K562 (cell line): ENCODE data around the gene PTPRG. TPM values are rescaled to one million over a fixed set of nuclear protein-coding genes. Genes with fewer than 3 reads are reported as not detected.

ENCODE experiments used
- ATAC-seq: fragments of 200-7000 bp; cut with Tn5 transposase; 3 replicates; pipeline ENCODE4 v1.9.1; 2020; ENCODE audit warnings: moderate library complexity
- BruUV-seq: library from RNA; stranded (reverse); fragments of 400-500 nt; replicated peaks from 2 replicates; lab custom pipeline; 2021; lab: Mats Ljungman, UMichigan
- CTCF ChIA-PET: fragments of 300-600 bp; formaldehyde crosslinking; extraction: SDS; loops from one replicate; lab custom pipeline; 2021; ENCODE audit warnings: low intra/inter-chr PET ratio; lab: Yijun Ruan, JAX
- POLR2A ChIA-PET: fragments of 300-600, 350-650 bp; sonication (Branson Sonifier 250); formaldehyde crosslinking; extraction: SDS; loops from one replicate; lab custom pipeline; 2021; ENCODE audit warnings: antibody characterized with exemption, inconsistent platforms; lab: Yijun Ruan, JAX
- DNase-seq, 4 experiments: peaks; one replicate each; pipeline versions ENCODE4 v3.0.0 to v3.0.0-alpha.2; 2011 to 2018; ENCODE audit warnings: low spot score in 3 of 4, mixed read lengths in 3 of 4; ENCODE audit errors: extremely low read depth in 1 of 4
- FAIRE-seq: peaks from 2 replicates; lab custom pipeline; 2011; peaks lifted over from hg19 to GRCh38; lab: Jason Lieb, UNC
- H2AFZ ChIP-seq: 2 replicates; pipeline ENCODE4 v1.6.0; 2011; ENCODE audit warnings: low read depth, low read length, control low read depth, inconsistent platforms
- H3K27ac ChIP-seq: fragments of 200-600 bp; 3 replicates; pipeline ENCODE4 v1.8.0; 2011; ENCODE audit warnings: low read depth, mild to moderate bottlenecking, control low read depth, inconsistent platforms, low read length, moderate library complexity, mixed read lengths; ENCODE audit errors: extremely low read depth
- H3K27me3 ChIP-seq, 2 experiments: fragments of 300-600 bp in 1 of 2; 2 replicates in 1 of 2; 3 replicates in 1 of 2; pipeline versions ENCODE4 v1.6.0 to v1.8.0; 2011; ENCODE audit warnings: inconsistent platforms in 2 of 2, low read length in 2 of 2, mild to moderate bottlenecking in 1 of 2, mixed read lengths in 1 of 2, moderate library complexity in 1 of 2; ENCODE audit not compliant: control insufficient read depth in 2 of 2, insufficient read depth in 2 of 2
- H3K36me3 ChIP-seq: fragments of 300-600 bp; 3 replicates; pipeline ENCODE4 v1.8.0; 2011; ENCODE audit warnings: mild to moderate bottlenecking, low read length, inconsistent platforms; ENCODE audit not compliant: control insufficient read depth, insufficient read depth
- H3K4me1 ChIP-seq, 2 experiments: fragments of 200-600 bp in 1 of 2; replicated peaks in 1 of 2; 2 replicates in 1 of 2; 3 replicates in 1 of 2; pipeline versions ENCODE4 v1.5.1 to v1.8.0; 2011; ENCODE audit warnings: inconsistent platforms in 2 of 2, low read length in 2 of 2, mild to moderate bottlenecking in 1 of 2, mixed read lengths in 1 of 2, moderate library complexity in 1 of 2; ENCODE audit not compliant: control insufficient read depth in 2 of 2, insufficient read depth in 2 of 2
- H3K4me2 ChIP-seq: 2 replicates; pipeline ENCODE4 v1.6.1; 2011; ENCODE audit warnings: low read length, control low read depth, inconsistent platforms, mixed read lengths; ENCODE audit not compliant: insufficient read depth
- H3K4me3 ChIP-seq: fragments of 200-600 bp; sonication (generic), shearing (Covaris generic); 2 replicates; pipeline ENCODE4 v1.5.1; 2016; ENCODE audit warnings: control low read depth, inconsistent platforms
- H3K79me2 ChIP-seq: fragments of 200-600 bp; 3 replicates; pipeline ENCODE4 v1.8.0; 2011; ENCODE audit warnings: low read length, inconsistent platforms; ENCODE audit not compliant: control insufficient read depth, insufficient read depth
- H3K9ac ChIP-seq, 2 experiments: 2 replicates each; pipeline versions ENCODE4 v1.6.0 to v1.6.1; 2011; ENCODE audit warnings: low read depth in 2 of 2, low read length in 2 of 2, control low read depth in 1 of 2, inconsistent platforms in 1 of 2, mild to moderate bottlenecking in 1 of 2, mixed read lengths in 1 of 2; ENCODE audit not compliant: insufficient read depth in 1 of 2
- H3K9me1 ChIP-seq: one replicate; pipeline ENCODE4 v1.6.0; 2011; ENCODE audit warnings: inconsistent platforms, mild to moderate bottlenecking, low read length, moderate library complexity; ENCODE audit not compliant: control insufficient read depth, insufficient read depth
- H3K9me3 ChIP-seq: replicated peaks from 2 replicates; pipeline ENCODE4 v1.5.1; 2011; ENCODE audit warnings: low read depth, low read length, inconsistent platforms; ENCODE audit not compliant: control insufficient read depth, insufficient read depth
- H4K20me1 ChIP-seq: replicated peaks from 2 replicates; pipeline ENCODE4 v1.6.1; 2011; ENCODE audit warnings: low read length, inconsistent platforms, mixed read lengths; ENCODE audit not compliant: control insufficient read depth, insufficient read depth
- CREBBP ChIP-seq: IDR thresholded peaks from one replicate; pipeline ENCODE4 v1.6.1; 2012; ENCODE audit warnings: low read depth, mild to moderate bottlenecking, control low read depth, inconsistent platforms, low read length
- POLR2AphosphoS5 ChIP-seq: IDR thresholded peaks from 2 replicates; pipeline ENCODE4 v1.6.1; 2011; ENCODE audit warnings: mild to moderate bottlenecking, low read depth, low read length, moderate library complexity; ENCODE audit not compliant: control insufficient read depth, insufficient read depth
- SRSF3 ChIP-seq: fragments of 200-400 bp; formaldehyde crosslinking; IDR thresholded peaks from 2 replicates; pipeline ENCODE4 v1.6.1; 2016; ENCODE audit warnings: mild to moderate bottlenecking, low read length, moderate library complexity; ENCODE audit not compliant: insufficient read depth
- ZNF146 ChIP-seq: IDR thresholded peaks from one replicate; pipeline ENCODE4 v1.6.1; 2018; ENCODE audit warnings: missing compliant biosample characterization; ENCODE audit not compliant: unreplicated experiment
- ZNF766 ChIP-seq: fragments of 200-800 bp; sonication (Bioruptor generic); conservative IDR thresholded peaks from 2 replicates; pipeline ENCODE4 v1.6.1; 2016; ENCODE audit warnings: missing genetic modification characterization, missing compliant biosample characterization
- WGBS: fragments of 100-300 bp; shearing (Covaris generic); methylation state at CpG from one replicate; pipeline ENCODE4 v1.1.6; 2016; ENCODE audit warnings: low coverage, mixed read lengths; ENCODE audit not compliant: insufficient coverage; ENCODE audit errors: missing lambda C conversion rate; 5-methylcytosine and 5-hydroxymethylcytosine counted together
- in situ Hi-C: fragments of 300-500 bp; cut with MboI; formaldehyde crosslinking; loops from 4 replicates; pipeline ENCODE4 v1.15.0; 2018; ENCODE audit warnings: inconsistent platforms, mixed read lengths
- intact Hi-C: fragments of 100-400 bp; cut with micrococcal nuclease; formaldehyde crosslinking; loops from 2 replicates; pipeline ENCODE4 v1.14.2; 2022
- polyA plus RNA-seq, 8 experiments: library from polyadenylated mRNA; depleted of rRNA in 4 of 8; stranded (reverse) in 5 of 8; unstranded in 3 of 8; fragments of >200 nt; fragmentation: Nextera tagmentation in 2 of 8; fragmentation: Illumina TruSeq in 1 of 8; extraction: Ambion mirVana in 2 of 8; extraction: Trizol in 1 of 8; gene quantifications; 2 replicates each; pipeline versions ENCODE4 v1.2.1 to v1.2.3, GENCODE V29; 2011 to 2014; ENCODE audit warnings: inconsistent platforms in 1 of 8, missing spikeins in 1 of 8
- total RNA-seq, 7 experiments: library from RNA; depleted of rRNA in 6 of 7; stranded (reverse); fragments of >200 nt in 6 of 7; fragmentation: Illumina TruSeq in 2 of 7; extraction: Trizol in 2 of 7; gene quantifications; 2 replicates each; pipeline versions ENCODE4 v1.2.1 to v1.2.3, GENCODE V29; 2011 to 2021; ENCODE audit warnings: low replicate concordance in 1 of 7
- TF ChIP-seq, protein P1 (sequence below): fragments of 250-450 bp; sonication (Bioruptor Pico); IDR thresholded peaks from 2 replicates; pipeline ENCODE4 v1.5.0; 2022; ENCODE audit warnings: mild to moderate bottlenecking

The PTPRG gene
- total and polyA plus RNA-seq, 9 of the 15 experiments (the other 6 are each of a cell fraction or from before 2014, with no cell fraction given) = 0.16 TPM; not detected in 8

DNA sequence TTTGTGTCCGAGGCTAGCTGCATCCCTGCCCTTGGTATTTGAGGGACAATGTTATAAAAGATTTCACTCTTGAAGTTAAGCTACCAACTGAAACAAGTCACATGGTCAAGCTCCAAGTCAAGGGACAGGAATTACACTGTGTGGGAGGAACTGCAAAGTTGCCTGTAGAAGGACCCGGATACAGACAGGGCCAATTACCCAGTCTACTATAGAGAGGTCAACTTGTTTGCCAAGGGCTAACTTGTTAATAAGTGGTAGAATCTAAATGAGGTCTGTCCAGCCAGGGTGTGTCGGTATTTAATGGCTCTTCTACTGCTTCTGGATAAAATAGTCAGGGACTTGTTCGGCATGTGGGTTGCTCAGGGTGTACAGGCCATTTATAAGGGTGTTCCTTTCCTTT lies 55.7 kb downstream of the PTPRG start:
- POLR2A ChIA-PET = no interaction called here

More for the DNA sequence above, 55.7 kb downstream of the PTPRG start:
- Histone ChIP-seq H2AFZ (no peak overlapping the region), H3K27ac (no peak overlapping the region), H3K4me1 (no peaks in the 10 kb centered on the region), H3K4me3 (no peak overlapping the region), H4K20me1 (no peaks in the 10 kb centered on the region), H3K79me2 (no peaks in the 10 kb centered on the region), H3K9me3 (no peaks in the 10 kb centered on the region), H3K36me3 (no peaks in the 10 kb centered on the region), H3K4me2 (no peak overlapping the region), H3K9ac (no peak overlapping the region), H3K9me1 (no peaks in the 10 kb centered on the region), H3K27me3 (0 out of 5 replicates have a peak, but pooled peaks cover 0 to 5% of the 10 kb centered on the region in 2 experiments)
- intact Hi-C loops (no loop called here), in situ Hi-C loops (no loop called here)
- TF ChIP-seq POLR2AphosphoS5 (no peak), CREBBP (no peak), SRSF3 (no peak), ZNF146 (CRISPR knock-in tag) (no peak), ZNF766 (CRISPR knock-in tag) (no peak)
- TF ChIP-seq, protein P1, sequence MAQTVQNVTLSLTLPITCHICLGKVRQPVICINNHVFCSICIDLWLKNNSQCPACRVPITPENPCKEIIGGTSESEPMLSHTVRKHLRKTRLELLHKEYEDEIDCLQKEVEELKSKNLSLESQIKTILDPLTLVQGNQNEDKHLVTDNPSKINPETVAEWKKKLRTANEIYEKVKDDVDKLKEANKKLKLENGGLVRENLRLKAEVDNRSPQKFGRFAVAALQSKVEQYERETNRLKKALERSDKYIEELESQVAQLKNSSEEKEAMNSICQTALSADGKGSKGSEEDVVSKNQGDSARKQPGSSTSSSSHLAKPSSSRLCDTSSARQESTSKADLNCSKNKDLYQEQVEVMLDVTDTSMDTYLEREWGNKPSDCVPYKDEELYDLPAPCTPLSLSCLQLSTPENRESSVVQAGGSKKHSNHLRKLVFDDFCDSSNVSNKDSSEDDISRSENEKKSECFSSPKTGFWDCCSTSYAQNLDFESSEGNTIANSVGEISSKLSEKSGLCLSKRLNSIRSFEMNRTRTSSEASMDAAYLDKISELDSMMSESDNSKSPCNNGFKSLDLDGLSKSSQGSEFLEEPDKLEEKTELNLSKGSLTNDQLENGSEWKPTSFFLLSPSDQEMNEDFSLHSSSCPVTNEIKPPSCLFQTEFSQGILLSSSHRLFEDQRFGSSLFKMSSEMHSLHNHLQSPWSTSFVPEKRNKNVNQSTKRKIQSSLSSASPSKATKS (CRISPR knock-in tag) = no peak
- 0% methylated on average over 4 of the region's 4 CpGs for WGBS
- CTCF ChIA-PET = no interaction called here
- BruUV-seq = no TSS peak
- ATAC-seq (no peak), FAIRE-seq (no peak), DNase-seq (no peak)
